GM21717 (cell line): Measurements from ENCODE around the gene SLC9A3.

ENCODE experiments used
- ATAC-seq: cut with Tn5 transposase; IDR thresholded peaks from one replicate; pipeline ENCODE4 v1.9.1; 2021; ENCODE audit warnings: mild to moderate bottlenecking, moderate library complexity; ENCODE audit not compliant: unreplicated experiment

SLC9A3 gene

DNA sequence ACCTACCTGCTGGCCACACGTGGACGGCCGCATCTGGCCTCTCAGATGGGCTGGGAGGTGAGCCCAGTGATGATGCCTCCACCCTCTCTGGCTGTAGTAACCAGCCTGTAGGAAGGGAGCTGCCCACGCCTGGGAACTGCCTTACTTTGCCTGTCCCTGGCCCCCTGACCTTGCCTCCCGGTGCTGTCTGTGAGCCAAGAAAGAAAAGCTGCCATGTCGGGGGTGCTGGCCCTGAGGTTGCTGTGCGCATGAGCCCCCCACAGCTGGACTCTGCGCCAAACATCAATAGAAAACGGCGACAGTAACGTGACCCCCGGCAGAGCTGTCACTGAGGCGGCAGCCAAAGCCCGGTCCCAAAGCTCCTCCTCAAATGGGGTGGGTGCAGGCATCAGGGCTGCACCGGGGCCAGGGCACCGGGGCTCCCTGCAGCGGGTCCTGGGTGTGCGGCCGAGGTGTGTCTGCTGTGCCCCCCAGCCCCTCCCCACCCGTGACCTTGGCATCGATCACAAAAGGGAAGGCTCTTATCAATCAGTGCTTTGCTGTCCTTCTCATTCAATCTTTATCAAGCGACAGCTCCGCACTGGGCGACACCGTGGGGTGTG lies 15.3 kb upstream of the SLC9A3 start:
- no peak for ATAC-seq

DNA sequence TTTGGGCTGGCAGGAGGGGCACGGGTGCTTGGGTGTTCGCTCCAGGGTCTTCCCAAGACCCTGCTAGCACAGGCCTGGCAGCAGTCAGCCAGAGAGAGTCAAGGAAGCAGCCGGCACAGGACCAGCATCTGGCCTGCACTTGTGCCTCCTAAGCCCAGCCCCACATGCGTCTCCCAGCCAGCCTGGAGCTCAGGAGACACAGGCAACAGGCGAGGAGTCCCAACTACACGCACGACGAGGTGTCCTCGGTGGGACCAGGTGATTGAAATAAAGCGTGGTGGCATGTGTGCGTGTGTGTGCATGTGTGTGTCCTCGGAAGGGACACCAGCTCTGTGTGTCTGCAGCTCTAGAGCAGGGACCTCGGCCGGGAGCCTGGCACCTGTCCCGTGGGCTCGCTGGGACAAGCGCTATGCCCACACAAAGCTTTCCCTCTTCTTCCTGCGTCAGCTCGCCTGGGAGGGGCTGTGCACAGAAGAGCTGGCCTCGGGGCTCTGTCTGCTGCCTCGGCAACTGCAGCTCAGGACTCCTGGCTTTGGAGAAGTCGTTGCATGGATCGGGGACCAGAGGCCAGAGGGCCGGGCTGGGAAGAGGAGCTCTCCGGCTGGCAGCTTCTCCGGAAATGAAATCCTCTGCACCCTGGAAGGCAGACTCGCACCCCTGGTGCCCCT lies 14.7 kb upstream of the SLC9A3 start:
- no peak for ATAC-seq

DNA sequence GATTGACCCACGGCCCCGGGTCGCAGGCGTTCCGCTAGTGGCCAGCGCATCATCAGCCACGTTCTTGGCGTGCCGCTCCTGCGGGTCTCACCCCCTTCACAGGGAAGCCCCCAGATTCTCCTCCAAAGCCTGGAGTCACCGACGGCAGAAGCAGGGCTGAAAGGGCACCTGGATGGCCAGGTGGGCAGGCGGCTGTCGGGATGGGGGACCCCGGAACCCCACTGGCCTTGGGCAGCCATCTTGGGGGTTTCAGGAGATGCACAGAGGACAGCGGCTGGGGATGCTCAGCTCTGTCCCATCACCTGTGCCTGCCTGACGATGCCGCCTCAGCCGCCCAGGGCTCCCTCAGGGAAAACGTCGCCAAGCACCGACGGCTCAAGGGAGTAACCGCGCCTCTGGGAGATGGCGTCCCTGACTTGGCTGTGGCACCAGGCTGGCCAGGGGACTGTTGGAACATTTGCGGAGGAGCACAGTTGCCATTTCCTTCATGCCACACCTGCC lies 14.1 kb upstream of the SLC9A3 start:
- ATAC-seq = no peak

DNA sequence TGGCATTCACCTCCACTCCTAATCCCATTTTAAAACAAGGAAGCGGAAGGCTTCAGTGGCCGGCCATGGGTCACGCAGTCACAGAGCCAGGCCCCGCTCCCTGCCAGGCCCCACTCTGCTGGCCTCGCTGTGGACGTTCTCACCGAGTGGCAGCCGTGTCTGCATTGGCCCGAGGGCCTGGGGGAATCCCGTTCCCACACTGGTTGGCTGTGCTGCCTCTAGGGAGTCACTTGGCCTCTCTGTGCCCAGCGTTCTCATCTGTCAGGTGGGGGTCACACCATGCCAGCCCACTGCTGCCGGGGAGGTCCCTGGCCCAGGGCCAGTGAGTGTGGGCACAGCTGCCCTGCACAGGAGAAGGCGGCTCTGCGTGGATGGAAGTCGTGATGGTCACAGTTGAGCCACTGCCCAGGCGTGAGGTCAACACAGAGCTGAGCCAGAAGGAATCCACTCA lies 13.4 kb upstream of the SLC9A3 start:
- ATAC-seq = no peak

DNA sequence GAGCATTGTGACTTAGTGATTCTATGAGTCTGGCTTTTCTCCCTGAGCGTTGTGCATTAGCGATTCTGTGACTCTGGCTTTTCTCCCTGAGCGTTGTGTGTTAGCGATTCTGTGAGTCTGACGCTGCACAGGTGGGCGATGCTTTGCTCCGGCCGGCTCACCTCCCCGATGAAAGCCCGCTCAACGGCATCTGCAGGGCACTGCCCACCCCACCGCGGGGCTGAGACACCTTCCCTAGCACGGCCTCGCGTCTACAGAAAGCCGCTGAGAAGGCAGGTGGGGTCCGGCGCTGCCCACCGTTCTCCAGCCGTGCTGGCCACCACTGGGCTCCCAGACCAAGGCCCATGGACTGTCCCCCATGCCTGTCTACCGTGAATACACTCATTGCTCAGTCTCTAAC lies 12.8 kb upstream of the SLC9A3 start:
- no peak for ATAC-seq

DNA sequence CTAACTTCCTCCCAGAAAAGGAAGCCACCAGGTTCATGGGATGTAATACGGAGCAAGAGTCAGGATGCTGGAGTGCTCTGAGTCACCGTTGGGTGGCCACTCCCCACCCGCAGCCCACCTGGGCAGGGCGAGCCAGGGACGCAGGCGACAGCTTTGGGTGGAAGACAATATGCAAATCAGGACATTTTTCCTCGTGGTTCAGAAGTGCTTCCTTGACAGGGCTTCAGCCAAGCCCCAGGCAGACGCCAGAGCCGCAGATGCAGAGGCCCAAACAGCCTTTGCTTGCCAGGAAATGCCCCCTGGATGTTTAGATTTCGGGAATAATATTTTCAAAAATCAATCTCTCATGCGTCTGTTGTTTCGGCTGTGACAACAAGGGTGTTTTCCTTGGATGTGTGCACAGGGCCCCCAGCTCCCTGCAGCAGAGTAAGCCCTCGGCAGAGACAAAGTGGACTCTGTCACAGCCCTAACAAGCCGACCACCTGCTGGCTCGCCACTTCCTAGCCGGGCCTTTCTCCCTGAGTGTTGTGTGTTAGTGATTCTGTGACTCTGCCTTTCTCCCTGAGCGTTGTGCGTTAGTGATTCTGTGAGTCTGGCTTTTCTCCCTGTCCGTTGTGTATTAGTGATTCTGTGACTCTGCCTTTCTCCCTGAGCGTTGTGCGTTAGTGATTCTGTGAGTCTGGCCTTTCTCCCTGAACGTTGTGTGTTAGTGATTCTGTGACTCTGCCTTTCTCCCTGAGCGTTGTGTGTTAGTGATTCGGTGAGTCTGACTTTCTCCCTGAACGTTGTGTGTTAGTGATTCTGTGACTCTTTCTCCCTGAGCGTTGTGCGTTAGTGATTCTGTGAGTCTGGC lies 11.8 kb upstream of the SLC9A3 start:
- no peak for ATAC-seq

DNA sequence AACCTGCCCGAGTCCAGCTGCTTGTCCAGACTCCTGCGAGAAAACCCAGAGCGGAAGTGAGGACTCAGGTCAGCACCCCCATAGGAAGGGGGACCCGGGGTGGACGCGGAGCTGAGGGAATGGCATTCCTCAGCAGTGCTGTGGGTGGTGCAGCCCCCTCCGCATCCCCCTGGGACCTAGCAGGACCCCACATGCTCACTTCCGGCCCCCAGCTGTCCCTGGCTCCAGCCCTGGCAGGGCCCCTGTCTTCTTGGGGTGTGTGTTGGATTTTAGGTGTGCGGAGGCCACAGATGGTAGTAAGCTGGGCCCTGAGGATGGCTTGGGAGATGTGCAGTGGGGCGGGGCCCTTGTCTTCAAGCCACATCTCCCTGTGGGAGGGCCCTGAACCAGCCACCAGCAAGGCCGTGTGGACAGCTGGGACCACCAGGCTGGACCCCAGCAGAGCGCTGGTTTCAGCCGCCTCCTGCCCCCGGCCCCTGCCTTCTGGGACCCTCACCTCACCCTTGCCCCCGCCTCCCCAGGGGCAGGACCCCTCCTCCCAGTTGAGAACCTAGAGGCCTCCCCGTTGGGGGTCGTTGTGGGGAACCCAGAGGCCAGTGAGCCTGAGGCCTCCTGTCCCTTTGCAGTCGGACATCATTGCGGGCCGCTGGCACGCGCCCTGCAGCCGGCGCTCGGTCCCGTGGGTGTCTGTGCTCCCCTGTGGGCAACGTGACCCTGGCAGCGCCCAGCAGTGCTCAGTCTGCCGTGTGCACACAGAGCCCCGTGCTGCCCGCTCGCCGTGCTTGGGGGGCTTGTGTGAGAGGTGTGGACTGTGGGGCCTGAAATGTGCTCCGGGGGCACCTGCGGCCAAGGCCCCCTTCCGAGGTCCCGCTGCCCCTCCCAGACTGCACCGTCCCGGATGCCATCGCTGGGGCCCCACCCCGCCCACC lies 10.8 kb upstream of the SLC9A3 start:
- ATAC-seq = no peak

DNA sequence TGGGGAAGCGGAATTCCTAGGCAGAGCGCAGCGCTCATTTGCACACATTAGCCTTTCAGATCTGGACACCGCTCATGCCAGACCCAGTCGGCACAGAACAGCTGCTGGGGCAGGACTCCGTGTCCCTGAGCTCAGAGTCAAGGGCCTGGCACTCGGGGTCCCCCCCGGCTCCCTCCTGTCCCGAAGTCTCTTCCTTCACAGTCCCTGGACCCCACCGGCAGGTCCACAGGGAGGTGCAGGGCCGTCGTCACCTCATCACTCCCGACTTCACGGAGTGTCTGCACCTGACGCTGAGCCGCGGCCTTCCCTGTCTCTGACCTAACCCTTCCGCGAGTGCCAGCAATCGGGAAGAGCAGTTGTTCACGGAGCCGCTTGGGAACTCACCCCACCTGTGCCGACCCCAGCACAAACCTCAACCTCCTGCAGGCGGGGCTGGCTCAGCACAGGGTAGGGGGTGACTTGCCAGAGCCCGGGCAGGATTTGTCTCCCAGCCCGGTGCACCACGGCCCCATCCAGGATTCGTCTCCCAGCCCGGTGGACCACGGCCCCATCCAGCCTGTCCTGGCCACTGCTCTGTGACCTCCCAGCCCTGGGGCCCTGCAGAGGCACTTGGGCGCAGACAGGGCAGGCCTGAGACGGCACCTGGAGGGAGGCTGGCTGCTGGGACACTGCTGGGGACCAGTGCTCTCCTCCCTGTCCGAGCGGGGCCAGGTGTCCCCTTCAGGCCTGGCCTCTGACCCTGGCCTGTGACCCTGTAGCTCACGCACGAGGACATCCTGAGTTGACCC lies 9.9 kb upstream of the SLC9A3 start:
- ATAC-seq = no peak

DNA sequence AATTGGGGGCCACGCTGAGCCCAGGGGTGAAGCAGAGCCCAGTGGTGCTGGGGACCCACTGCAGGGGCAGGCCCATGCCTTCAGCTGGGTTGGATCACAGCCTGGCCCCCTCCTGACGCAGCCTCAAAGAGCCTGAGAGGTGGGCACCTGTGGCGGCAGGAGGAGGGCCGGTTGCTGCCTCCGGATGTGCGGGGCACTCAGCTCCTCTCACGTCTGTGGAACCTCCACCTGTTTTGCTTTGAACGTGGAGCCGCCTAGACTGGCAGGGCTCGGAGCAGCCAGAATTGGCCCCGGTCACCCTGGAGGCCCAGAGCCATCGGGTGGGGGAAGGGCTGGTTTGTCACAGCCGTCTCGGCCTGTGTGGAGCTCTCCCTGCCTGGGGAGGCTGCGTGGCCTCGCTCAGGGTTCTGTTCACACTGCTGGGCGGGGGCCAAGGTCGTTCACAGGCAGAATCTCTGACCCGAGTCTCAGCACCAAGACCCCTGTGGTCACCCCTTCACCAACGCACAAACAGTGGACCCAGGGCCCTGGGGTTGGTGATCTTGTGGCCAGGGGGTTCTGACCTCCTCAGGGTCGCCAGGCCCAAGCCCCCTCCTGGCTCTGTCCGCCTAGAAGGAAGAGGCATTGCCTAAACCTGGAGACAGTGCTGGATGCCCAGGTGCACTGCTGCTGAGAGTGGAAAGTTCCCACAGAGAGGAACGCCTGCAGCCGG lies 9.2 kb upstream of the SLC9A3 start:
- ATAC-seq = no peak

DNA sequence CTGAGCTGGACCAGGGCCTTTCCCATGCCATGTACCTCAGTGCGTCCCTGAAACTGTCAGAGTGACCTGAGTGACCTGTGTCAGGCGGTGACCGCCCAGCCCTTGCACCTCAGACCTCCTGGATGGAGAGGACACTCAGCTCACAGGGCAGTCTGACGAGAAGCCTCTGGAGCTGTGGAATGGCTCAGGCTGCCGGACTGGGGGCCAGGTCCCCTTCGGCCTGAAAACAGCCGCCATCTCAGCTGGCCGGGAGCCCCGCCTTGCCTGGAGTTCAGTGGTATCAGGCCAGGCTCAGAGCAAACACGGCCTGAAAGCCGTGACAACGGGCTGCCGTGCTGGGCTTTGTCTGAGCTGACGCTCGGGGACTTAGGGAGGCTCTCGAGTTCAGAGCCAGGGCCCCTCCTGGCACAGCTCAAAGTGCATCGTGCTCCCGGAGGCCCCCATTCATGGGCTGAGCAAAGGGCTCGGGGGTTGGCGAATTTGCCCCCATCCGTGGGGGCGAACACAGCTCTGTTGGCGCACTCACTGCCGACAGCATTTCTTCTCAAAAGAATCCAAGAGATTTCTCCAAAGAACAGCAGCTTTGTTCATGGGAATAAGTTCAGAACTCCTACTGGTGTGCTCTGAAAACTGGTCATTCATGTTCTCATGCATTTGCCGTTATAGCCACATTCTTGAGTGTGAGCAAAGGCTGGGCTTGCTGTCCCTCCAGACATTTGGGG lies 8.4 kb upstream of the SLC9A3 start:
- no peak for ATAC-seq

DNA sequence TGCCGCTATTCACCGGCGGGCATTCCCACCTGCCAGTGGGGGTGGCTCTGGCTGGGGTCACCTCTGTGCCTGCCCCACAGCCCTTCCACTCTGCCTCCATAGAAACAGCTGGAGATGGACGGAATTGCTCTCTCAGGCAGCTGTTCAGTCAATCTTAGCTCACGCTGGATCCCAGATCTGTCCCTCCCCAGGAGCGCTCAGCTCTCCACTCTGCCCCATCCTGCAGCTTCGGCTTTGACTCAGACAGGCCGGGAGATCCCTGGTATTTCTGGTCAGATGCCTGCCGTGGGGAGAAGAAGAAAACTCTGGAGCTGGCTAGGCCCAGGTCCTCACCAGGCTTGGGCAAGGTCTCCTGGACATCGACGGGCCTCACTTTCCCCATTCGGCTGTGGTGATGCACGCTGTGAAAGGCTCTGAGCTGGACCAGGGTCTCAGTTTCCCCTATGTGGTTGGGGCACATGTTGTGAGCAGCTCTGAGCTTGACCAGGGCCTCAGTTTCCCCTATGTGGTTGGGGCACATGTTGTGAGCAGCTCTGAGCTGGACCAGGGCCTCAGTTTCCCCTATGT lies 7.6 kb upstream of the SLC9A3 start:
- ATAC-seq = no peak

DNA sequence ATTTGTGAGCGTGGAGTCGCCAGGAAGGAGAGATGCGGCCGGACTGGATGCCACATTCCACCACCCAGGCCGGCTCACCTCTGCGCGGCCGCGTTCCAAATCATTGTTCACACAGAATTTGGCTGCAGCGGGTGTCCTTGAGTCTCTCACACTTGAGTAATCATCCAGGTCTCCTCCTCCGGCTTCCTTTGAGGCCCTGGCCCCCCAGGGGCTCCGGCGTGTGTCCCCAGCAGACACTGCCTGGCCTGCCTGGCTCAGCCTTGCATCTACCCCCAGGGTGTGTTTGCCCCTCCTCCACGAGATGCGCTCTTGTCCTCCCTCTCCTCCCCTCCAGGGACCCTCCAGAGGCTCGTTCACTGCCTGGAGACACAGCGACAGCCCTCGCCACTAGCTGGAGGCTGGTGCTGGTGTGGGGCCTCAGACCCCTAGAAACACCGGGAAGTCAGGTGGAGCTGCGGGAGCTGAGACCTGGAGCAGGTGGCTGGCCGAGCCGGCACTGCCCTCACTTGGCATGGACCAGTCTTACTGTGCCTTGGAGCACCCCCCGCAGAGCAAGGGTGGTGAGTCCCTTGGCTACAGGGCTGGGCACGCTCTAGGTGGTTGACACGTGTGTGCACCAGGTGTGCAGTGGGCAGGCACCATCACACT lies 7.0 kb upstream of the SLC9A3 start:
- no peak for ATAC-seq

DNA sequence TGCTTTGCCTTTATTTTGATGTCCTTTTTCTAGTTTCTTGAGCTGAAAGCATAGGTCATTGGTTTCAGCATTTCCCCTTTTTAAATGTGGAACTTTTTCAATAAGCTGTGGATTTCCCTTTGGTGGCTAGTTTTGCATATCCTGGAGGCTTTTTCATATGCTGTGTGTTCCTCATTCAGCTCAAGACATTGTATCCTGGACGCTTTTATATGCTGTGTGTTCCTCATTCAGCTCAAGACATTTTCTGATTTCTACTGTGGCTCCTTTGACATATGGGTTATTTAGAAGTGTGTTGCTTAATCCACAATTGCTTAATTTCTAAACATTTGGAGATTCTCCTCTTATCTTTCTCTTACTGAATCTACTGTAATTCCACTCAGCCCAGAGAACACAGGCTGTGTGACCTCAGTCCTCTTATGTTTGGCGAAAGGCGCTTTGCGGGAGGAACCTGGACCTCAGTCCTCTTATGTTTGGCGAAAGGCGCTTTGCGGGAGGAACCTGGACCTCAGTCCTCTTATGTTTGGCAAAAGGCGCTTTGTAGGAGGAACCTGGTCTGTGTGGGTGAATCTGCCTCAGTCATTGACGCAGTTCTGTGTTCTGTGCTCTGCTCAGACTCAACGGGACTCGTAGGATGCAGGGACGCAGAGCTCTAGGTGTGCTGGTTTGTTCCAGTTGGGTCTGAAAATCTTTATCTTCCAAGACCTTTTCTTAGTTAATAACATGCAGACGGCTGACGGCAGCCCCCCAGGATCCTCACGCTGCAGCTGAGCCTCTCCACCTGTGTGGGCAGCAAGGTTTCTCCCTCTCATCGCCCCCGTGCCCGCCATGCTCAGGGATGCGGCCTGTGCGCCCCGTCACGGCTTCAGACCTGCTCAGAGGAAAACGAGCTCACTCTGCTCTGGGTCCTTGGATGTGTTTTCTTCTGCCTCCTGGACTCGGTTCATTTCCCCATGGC lies 6.0 kb upstream of the SLC9A3 start:
- peak; percentile 48 for ATAC-seq

DNA sequence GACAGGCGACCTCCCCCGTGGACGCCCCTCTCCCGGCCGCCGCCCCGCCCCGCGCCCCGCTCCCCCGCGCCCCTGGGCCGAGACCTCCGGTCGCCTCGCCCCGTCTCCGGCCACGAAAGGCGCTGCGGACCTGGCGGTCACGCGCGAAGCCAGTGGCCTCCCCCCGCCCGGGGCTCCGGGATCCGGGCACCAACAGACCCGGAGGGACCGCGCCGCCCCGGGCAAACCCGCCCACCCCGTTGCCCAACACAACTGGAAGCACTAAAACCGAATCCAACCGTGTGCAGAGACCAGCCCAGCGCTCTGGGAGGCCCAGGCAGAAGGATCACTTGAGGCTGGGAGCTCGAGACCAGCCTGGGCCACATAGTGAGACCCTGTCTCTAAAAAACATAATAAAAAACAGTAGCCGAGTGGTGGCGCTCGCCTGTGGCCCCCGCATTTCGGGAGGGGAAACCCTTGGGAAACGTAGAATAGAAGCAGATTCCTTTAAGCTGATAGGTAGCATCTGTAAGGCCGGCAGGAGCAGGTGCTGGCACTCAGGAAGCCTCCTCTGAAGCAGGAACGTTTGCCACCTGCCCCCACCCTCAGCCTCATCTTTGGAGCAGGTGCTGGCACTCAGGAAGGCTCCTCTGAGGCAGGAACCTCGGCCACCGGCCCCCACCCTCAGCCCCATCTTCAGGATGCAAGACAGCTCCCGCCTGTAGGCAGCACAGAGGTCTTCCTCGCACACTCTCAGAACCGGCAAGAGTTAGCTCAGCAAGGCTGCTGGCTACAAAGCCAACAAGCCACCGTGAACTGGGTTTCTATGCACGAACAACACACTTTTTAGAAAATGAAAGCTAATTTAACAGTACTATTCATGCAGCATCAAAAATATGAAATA lies 4.6 kb upstream of the SLC9A3 start:
- ATAC-seq = no peak
